SK-N-SH (cell line): ENCODE data around the gene SUPT20HL1. TPM values are rescaled to one million over a fixed set of nuclear protein-coding genes. Genes with fewer than 3 reads are reported as not detected.

Source experiments
- CTCF ChIA-PET: fragments of 300-600, 350-600 bp; formaldehyde crosslinking; extraction: SDS; loops from one replicate; lab custom pipeline; 2021; lab: Yijun Ruan, JAX
- POLR2A ChIA-PET: fragments of 350-600 bp; sonication (Branson Sonifier 250); formaldehyde crosslinking; extraction: SDS; loops from one replicate; lab custom pipeline; 2020; ENCODE audit warnings: antibody characterized with exemption, inconsistent platforms; lab: Yijun Ruan, JAX
- DNase-seq: peaks from one replicate; pipeline ENCODE4 v3.0.0; 2012
- H2AFZ ChIP-seq: fragments of 200-600 bp; sonication (generic); 2 replicates; pipeline ENCODE4 v1.8.1; 2016; ENCODE audit warnings: antibody characterized with exemption, mild to moderate bottlenecking, low read depth
- H3F3A ChIP-seq: fragments of 200-600 bp; sonication (generic); replicated peaks from 2 replicates; pipeline ENCODE3; 2016; ENCODE audit warnings: antibody characterized with exemption, mild to moderate bottlenecking; ENCODE audit not compliant: insufficient read depth
- H3K27ac ChIP-seq, 2 experiments: fragments of 200-500 bp in 1 of 2; fragments of 200-600 bp in 1 of 2; sonication (Bioruptor generic) in 1 of 2; sonication (generic), shearing (Covaris generic) in 1 of 2; 2 replicates each; pipeline versions ENCODE4 v1.5.1 to v1.6.1; 2014 to 2016; ENCODE audit warnings: low read depth in 2 of 2, inconsistent platforms in 1 of 2, low read length in 1 of 2, mild to moderate bottlenecking in 1 of 2, mixed read lengths in 1 of 2
- H3K27me3 ChIP-seq: fragments of 200-600 bp; sonication (generic), shearing (Covaris generic); 2 replicates; pipeline ENCODE4 v1.6.1; 2016; ENCODE audit warnings: mixed run types; ENCODE audit not compliant: insufficient read depth
- H3K36me3 ChIP-seq, 2 experiments: fragments of 200-500 bp in 1 of 2; fragments of 200-600 bp in 1 of 2; sonication (Bioruptor generic) in 1 of 2; sonication (generic) in 1 of 2; replicated peaks in 1 of 2; 2 replicates each; pipeline versions ENCODE3 to v1.5.1; 2014 to 2016; ENCODE audit warnings: low read length in 1 of 2, mild to moderate bottlenecking in 1 of 2; ENCODE audit not compliant: insufficient read depth in 2 of 2, control insufficient read depth in 1 of 2
- H3K4me1 ChIP-seq, 2 experiments: fragments of 200-500 bp in 1 of 2; fragments of 200-600 bp in 1 of 2; sonication (Bioruptor generic) in 1 of 2; sonication (generic), shearing (Covaris generic) in 1 of 2; 2 replicates each; pipeline versions ENCODE4 v1.5.1 to v1.6.1; 2014 to 2016; ENCODE audit warnings: low read depth in 1 of 2, low read length in 1 of 2, mixed run types in 1 of 2; ENCODE audit not compliant: insufficient read depth in 2 of 2, control insufficient read depth in 1 of 2
- H3K4me2 ChIP-seq: fragments of 200-600 bp; sonication (generic), shearing (Covaris generic); 2 replicates; pipeline ENCODE4 v1.6.1; 2017; ENCODE audit warnings: mixed run types
- H3K4me3 ChIP-seq, 2 experiments: fragments of 200-500 bp in 1 of 2; fragments of 200-600 bp in 1 of 2; sonication (Bioruptor generic) in 1 of 2; sonication (generic), shearing (Covaris generic) in 1 of 2; 2 replicates each; pipeline versions ENCODE4 v1.5.1 to v1.8.1; 2014 to 2016; ENCODE audit warnings: low read depth in 2 of 2, inconsistent platforms in 1 of 2, low read length in 1 of 2, mild to moderate bottlenecking in 1 of 2, mixed read lengths in 1 of 2, moderate library complexity in 1 of 2
- H3K79me2 ChIP-seq: fragments of 200-600 bp; sonication (generic); 2 replicates; pipeline ENCODE4 v1.8.1; 2017; ENCODE audit warnings: mild to moderate bottlenecking; ENCODE audit not compliant: insufficient read depth
- H3K9ac ChIP-seq: fragments of 200-600 bp; sonication (generic); 2 replicates; pipeline ENCODE4 v1.6.1; 2017; ENCODE audit warnings: mixed run types
- H3K9me2 ChIP-seq: fragments of 200-600 bp; sonication (generic); 2 replicates; pipeline ENCODE4 v1.6.1; 2017; ENCODE audit warnings: mixed run types
- H3K9me3 ChIP-seq: fragments of 200-600 bp; sonication (generic); 2 replicates; pipeline ENCODE4 v1.6.1; 2017; ENCODE audit warnings: mixed run types, mild to moderate bottlenecking, moderate library complexity
- H4K20me1 ChIP-seq: fragments of 200-600 bp; sonication (generic); 2 replicates; pipeline ENCODE4 v1.6.1; 2017; ENCODE audit warnings: mild to moderate bottlenecking, mixed run types; ENCODE audit not compliant: insufficient read depth
- CHD2 ChIP-seq: fragments of 150-350 bp; IDR thresholded peaks from 2 replicates; pipeline ENCODE4 v1.6.1; 2018; ENCODE audit warnings: low read length; ENCODE audit not compliant: partially characterized antibody
- ELF1 ChIP-seq: IDR thresholded peaks from 2 replicates; pipeline ENCODE4 v1.4.0; 2012
- EP300 ChIP-seq, 2 experiments: IDR thresholded peaks; 2 replicates each; pipeline versions ENCODE4 v1.4.0 to v1.6.1; 2012; ENCODE audit warnings: borderline replicate concordance in 1 of 2, low read depth in 1 of 2, low read length in 1 of 2
- GABPA ChIP-seq: IDR thresholded peaks from 2 replicates; pipeline ENCODE4 v1.4.0; 2012; ENCODE audit warnings: low read depth, mild to moderate bottlenecking
- JUND ChIP-seq: IDR thresholded peaks from 2 replicates; pipeline ENCODE4 v1.4.0; 2012
- MEF2A ChIP-seq: IDR thresholded peaks from 2 replicates; pipeline ENCODE4 v1.4.0; 2012; ENCODE audit warnings: low read depth, borderline replicate concordance
- MXI1 ChIP-seq: IDR thresholded peaks from 2 replicates; pipeline ENCODE4 v1.6.1; 2012; ENCODE audit warnings: mild to moderate bottlenecking, low read depth, low read length, improper control_type of control experiment
- NFIC ChIP-seq: IDR thresholded peaks from 2 replicates; pipeline ENCODE4 v1.4.0; 2012; ENCODE audit warnings: borderline replicate concordance
- NRF1 ChIP-seq: IDR thresholded peaks from 2 replicates; pipeline ENCODE4 v1.6.1; 2012; ENCODE audit warnings: low read depth, mild to moderate bottlenecking, low read length
- PBX3 ChIP-seq: IDR thresholded peaks from 2 replicates; pipeline ENCODE4; 2012
- POLR2AphosphoS5 ChIP-seq: IDR thresholded peaks from 2 replicates; pipeline ENCODE4 v1.6.1; 2012; ENCODE audit warnings: low read depth, low read length
- RAD21 ChIP-seq: IDR thresholded peaks from 2 replicates; pipeline ENCODE4 v1.6.1; 2012; ENCODE audit warnings: mild to moderate bottlenecking, low read length
- RCOR1 ChIP-seq: fragments of 150-350 bp; IDR thresholded peaks from 2 replicates; pipeline ENCODE4 v1.6.1; 2017; ENCODE audit warnings: antibody characterized with exemption, low read length
- RFX5 ChIP-seq: IDR thresholded peaks from 2 replicates; pipeline ENCODE4 v1.6.1; 2012; ENCODE audit warnings: mild to moderate bottlenecking, improper control_type of control experiment, low read length
- TEAD4 ChIP-seq: IDR thresholded peaks from 2 replicates; pipeline ENCODE4 v1.4.0; 2012; ENCODE audit warnings: mild to moderate bottlenecking, borderline replicate concordance; ENCODE audit not compliant: insufficient read depth
- USF2 ChIP-seq: fragments of 150-350 bp; IDR thresholded peaks from 2 replicates; pipeline ENCODE4 v1.6.1; 2017; ENCODE audit warnings: antibody characterized with exemption, low read length, low read depth, borderline replicate concordance
- YY1 ChIP-seq: IDR thresholded peaks from 2 replicates; pipeline ENCODE4 v1.4.0; 2012; ENCODE audit warnings: low read depth, mild to moderate bottlenecking
- ZBTB33 ChIP-seq: IDR thresholded peaks from 2 replicates; pipeline ENCODE4 v1.4.0; 2012; ENCODE audit warnings: low read depth, borderline replicate concordance
- WGBS: methylation state at CpG from one replicate; pipeline ENCODE4 v1.1.6; 2017; ENCODE audit warnings: low lambda C conversion rate; 5-methylcytosine and 5-hydroxymethylcytosine counted together
- polyA plus RNA-seq, 3 experiments: library from polyadenylated mRNA; depleted of rRNA; stranded (reverse); fragments of >200 nt; gene quantifications; 2 replicates each; pipeline ENCODE4 v1.2.3, GENCODE V29; 2012

SUPT20HL1 gene
- polyA plus RNA-seq, 1 of the 3 experiments (the other 2 are of a cell fraction): not detected

GRCh38 chrX:24316111-24316510, 44.3 kb upstream of the SUPT20HL1 start:
- Histone ChIP-seq H3K9ac (no peak overlapping the region), H3K27ac (no peak overlapping the region), H3K9me3 (no peaks in the 10 kb centered on the region), H3K4me2 (no peak overlapping the region), H3K27me3 (0 out of 2 replicates have a peak, but pooled peaks cover 1% of the 10 kb centered on the region), H3K4me3 (no peak overlapping the region), H3K9me2 (no peaks in the 10 kb centered on the region), H2AFZ (no peak overlapping the region), H3K79me2 (no peaks in the 10 kb centered on the region), H3F3A (no peaks in the 10 kb centered on the region), H3K4me1 (no peaks in the 10 kb centered on the region; a peak in 1 of 4 replicates), H4K20me1 (no peaks in the 10 kb centered on the region), H3K36me3 (no peaks in the 10 kb centered on the region)
- CTCF ChIA-PET: no interaction called here
- WGBS: 38% methylated on average over 1 of the region's 1 CpG
- POLR2A ChIA-PET: no interaction called here
- TF ChIP-seq MEF2A: no peak
- TF ChIP-seq RAD21: no peak
- no peak for TF ChIP-seq JUND
- no peak for TF ChIP-seq MXI1
- no peak for TF ChIP-seq USF2
- no peak for TF ChIP-seq NFIC
- TF ChIP-seq CHD2: no peak
- TF ChIP-seq GABPA: no peak
- no peak for TF ChIP-seq RFX5
- no peak for TF ChIP-seq ZBTB33
- TF ChIP-seq PBX3: no peak
- TF ChIP-seq NRF1: no peak
- no peak for TF ChIP-seq YY1
- TF ChIP-seq TEAD4: no peak
- no peak for TF ChIP-seq ELF1
- no peak for TF ChIP-seq POLR2AphosphoS5
- no peak for TF ChIP-seq EP300 (IDR thresholded peaks at IDR 0.05; ENCODE audit: borderline replicate concordance in 1 of 2, low read depth in 1 of 2, low read length in 1 of 2)
- TF ChIP-seq RCOR1: no peak
- DNase-seq: no peak
